NB4 (cell line): ENCODE results near the gene RPL23.

Source experiments
- MYC ChIP-seq: IDR thresholded peaks from 2 replicates; pipeline ENCODE4 v1.6.1; 2011; ENCODE audit warnings: low read depth, low read length
- POLR2A ChIP-seq: IDR thresholded peaks from 2 replicates; pipeline ENCODE4 v1.6.1; 2011; ENCODE audit warnings: mild to moderate bottlenecking; ENCODE audit not compliant: insufficient read length; ENCODE audit errors: extremely low read depth
- TF ChIP-seq, protein P1 (sequence below): IDR thresholded peaks from one replicate; pipeline ENCODE4 v1.5.1; 2012; ENCODE audit warnings: low read depth, low read length

DNA sequence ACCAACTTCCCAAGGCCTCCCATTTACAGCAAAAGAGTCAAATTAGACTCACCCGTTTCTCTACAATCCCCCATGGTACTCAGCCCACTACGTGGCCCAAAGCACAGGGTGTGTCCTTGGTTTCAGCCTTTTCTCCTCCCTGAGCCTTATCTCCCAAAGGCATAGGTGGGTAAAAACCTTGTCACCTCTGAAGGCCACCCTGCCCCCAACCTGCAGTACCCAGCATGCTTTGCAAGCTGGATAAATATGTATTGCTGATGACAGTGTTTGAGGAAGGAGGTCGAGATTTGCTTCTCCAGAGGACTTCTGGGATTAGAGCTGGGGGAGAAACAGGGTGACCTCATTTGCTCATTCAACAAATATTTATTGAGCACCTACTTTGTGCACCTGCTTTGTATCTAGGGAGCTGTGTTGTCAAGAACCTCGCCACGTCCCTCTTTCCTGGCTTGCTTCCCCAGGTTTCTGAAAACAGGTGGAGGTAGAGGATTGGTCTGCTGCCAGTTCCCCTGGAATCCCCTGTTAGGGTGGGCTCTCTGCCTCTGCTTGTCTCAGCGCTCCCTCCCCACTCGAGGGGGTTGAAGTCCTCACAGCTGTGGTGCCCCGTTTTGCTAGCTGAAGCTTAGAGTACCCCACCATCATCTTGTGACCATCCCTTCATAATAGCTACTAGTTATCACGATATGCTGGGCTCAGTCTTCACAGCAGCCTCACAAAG is 19.3 kb upstream of the RPL23 start:
- TF ChIP-seq, protein P1, sequence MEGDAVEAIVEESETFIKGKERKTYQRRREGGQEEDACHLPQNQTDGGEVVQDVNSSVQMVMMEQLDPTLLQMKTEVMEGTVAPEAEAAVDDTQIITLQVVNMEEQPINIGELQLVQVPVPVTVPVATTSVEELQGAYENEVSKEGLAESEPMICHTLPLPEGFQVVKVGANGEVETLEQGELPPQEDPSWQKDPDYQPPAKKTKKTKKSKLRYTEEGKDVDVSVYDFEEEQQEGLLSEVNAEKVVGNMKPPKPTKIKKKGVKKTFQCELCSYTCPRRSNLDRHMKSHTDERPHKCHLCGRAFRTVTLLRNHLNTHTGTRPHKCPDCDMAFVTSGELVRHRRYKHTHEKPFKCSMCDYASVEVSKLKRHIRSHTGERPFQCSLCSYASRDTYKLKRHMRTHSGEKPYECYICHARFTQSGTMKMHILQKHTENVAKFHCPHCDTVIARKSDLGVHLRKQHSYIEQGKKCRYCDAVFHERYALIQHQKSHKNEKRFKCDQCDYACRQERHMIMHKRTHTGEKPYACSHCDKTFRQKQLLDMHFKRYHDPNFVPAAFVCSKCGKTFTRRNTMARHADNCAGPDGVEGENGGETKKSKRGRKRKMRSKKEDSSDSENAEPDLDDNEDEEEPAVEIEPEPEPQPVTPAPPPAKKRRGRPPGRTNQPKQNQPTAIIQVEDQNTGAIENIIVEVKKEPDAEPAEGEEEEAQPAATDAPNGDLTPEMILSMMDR: no peak
- TF ChIP-seq POLR2A: no peak
- TF ChIP-seq MYC: no peak
